HG03135 (cell line): Measurements from ENCODE around the gene ARHGEF33.

ENCODE experiments used
- ATAC-seq: cut with Tn5 transposase; IDR thresholded peaks from one replicate; pipeline ENCODE4 v1.9.1; 2021; ENCODE audit warnings: mild to moderate bottlenecking, moderate library complexity; ENCODE audit not compliant: unreplicated experiment

ARHGEF33 gene

GRCh38 chr2:39007875-39008504 is 118.3 kb downstream of the ARHGEF33 start:
- no peak for ATAC-seq

- no peak for ATAC-seq
Measured at GRCh38 chr2:39008665-39009064, 119.0 kb downstream of the ARHGEF33 start.

- ATAC-seq, result no peak
Measured at GRCh38 chr2:39013871-39014270, 124.2 kb downstream of the ARHGEF33 start.

GRCh38 chr2:39015424-39015823 is 125.7 kb downstream of the ARHGEF33 start:
- ATAC-seq, result no peak

GRCh38 chr2:39017334-39017733 is 127.7 kb downstream of the ARHGEF33 start:
- ATAC-seq, result no peak

GRCh38 chr2:39018638-39019037 is 129.0 kb downstream of the ARHGEF33 start:
- ATAC-seq, result no peak

- ATAC-seq, result no peak
Measured at GRCh38 chr2:39020383-39020782, 130.7 kb downstream of the ARHGEF33 start.

GRCh38 chr2:39022642-39023235 is 133.1 kb downstream of the ARHGEF33 start:
- no peak for ATAC-seq

- ATAC-seq, result no peak
Measured at GRCh38 chr2:39023649-39024048, 134.0 kb downstream of the ARHGEF33 start.

GRCh38 chr2:39024833-39025232 is 135.2 kb downstream of the ARHGEF33 start:
- ATAC-seq, result no peak
